ENCODE data around the gene HNRNPC.
A peak's percentile ranks its signal among the peaks of the same experiment; 100 is the strongest.
"Not testable (repeated sequence)": the region's sequence is repeated elsewhere in the genome, so short reads cannot be mapped to it uniquely, and the experiment has no call there.

HNRNPC gene

GRCh38 chr14:21269252-21270046 is at the start of gene HNRNPC:
Gene HNRNPC, minus strand, starts transcription at chr14:21269442. Its CDS starts 35,249 bp downstream, at chr14:21234193.
- DNase-seq, result peak; percentile 65 to 100 (median 99)

- DNase-seq, result no peak
These were observed 48.2 kb upstream of the HNRNPC start for GRCh38 chr14:21317398-21317797.

GRCh38 chr14:21313512-21313911 is 44.3 kb upstream of the HNRNPC start:
- no peak for DNase-seq

GRCh38 chr14:21311614-21312013 is 42.4 kb upstream of the HNRNPC start:
- no peak for DNase-seq

- no peak for DNase-seq
These were observed 40.7 kb upstream of the HNRNPC start for GRCh38 chr14:21309956-21310355.

GRCh38 chr14:21309238-21309636 is 40.0 kb upstream of the HNRNPC start:
- DNase-seq, result no peak

GRCh38 chr14:21308479-21309237 is 39.4 kb upstream of the HNRNPC start:
- DNase-seq, result peak in 51 of 56 donors; percentile 2 to 80 (median 43)

- DNase-seq, result no peak
These were observed 38.9 kb upstream of the HNRNPC start for GRCh38 chr14:21308132-21308478.

GRCh38 chr14:21307637-21308036 is 38.4 kb upstream of the HNRNPC start:
- no peak for DNase-seq

GRCh38 chr14:21302836-21303140 is 33.5 kb upstream of the HNRNPC start:
- not testable (repeated sequence) for DNase-seq

- DNase-seq, result no peak
These were observed 33.0 kb upstream of the HNRNPC start for GRCh38 chr14:21302013-21302835.

GRCh38 chr14:21300892-21301291 is 31.6 kb upstream of the HNRNPC start:
- DNase-seq, result peak in 17 of 56 donors; percentile 0 to 39 (median 6)

- DNase-seq, result no peak
These were observed 30.4 kb upstream of the HNRNPC start for GRCh38 chr14:21299562-21300130.

GRCh38 chr14:21298358-21298757 is 29.1 kb upstream of the HNRNPC start:
- no peak for DNase-seq

- not testable (repeated sequence) for DNase-seq
These were observed 24.8 kb upstream of the HNRNPC start for GRCh38 chr14:21294026-21294425.

GRCh38 chr14:21287168-21287567 is 17.9 kb upstream of the HNRNPC start:
- DNase-seq, result no peak

- not testable (repeated sequence) for DNase-seq
These were observed 17.3 kb upstream of the HNRNPC start for GRCh38 chr14:21286516-21286915.

GRCh38 chr14:21281917-21282316 is 12.7 kb upstream of the HNRNPC start:
- not testable (repeated sequence) for DNase-seq

- DNase-seq, result no peak
These were observed 10.5 kb upstream of the HNRNPC start, which contains the start of gene RPGRIP1 for GRCh38 chr14:21279783-21280182. Gene RPGRIP1, plus strand, starts transcription at chr14:21280083. Its CDS starts 7,894 bp downstream, at chr14:21287977.

GRCh38 chr14:21278632-21279031 is 9.4 kb upstream of the HNRNPC start:
- no peak for DNase-seq

- no peak for DNase-seq
These were observed 6.1 kb upstream of the HNRNPC start for GRCh38 chr14:21275261-21275858.
